Thyroid gland (tissue), 4 donors: ENCODE data around the gene PWP1.

Experiments
- CTCF ChIP-seq, 6 experiments: fragments of 200-600 bp in 3 of 6; fragments of 450-650 bp in 3 of 6; sonication (generic) in 3 of 6; IDR thresholded peaks; one replicate each; pipeline ENCODE4 v1.5.1; 2016 to 2019; ENCODE audit warnings: antibody characterized with exemption in 6 of 6, mild to moderate bottlenecking in 2 of 6, inconsistent platforms in 1 of 6, moderate library complexity in 1 of 6
- POLR2A ChIP-seq, 2 donors: fragments of 450-650 bp; IDR thresholded peaks; one replicate each; pipeline ENCODE4 v1.6.1; 2017; ENCODE audit warnings: antibody characterized with exemption in 2 of 2, mild to moderate bottlenecking in 2 of 2, moderate library complexity in 1 of 2

- no peak for TF ChIP-seq CTCF (IDR thresholded peaks at IDR 0.05)
- TF ChIP-seq POLR2A (IDR thresholded peaks at IDR 0.05): no peak
Measured at GRCh38 chr12:107730618-107731341, 45.2 kb downstream of the PWP1 start.
